Measurements from ENCODE around the gene IRF2. TPM values are rescaled to one million over a fixed set of nuclear protein-coding genes. Genes with fewer than 3 reads are reported as not detected.

The IRF2 gene
- total and polyA plus RNA-seq, 2 donors from 2014 or later: 16.8 to 42.8 TPM

GRCh38 chr4:184402239-184402638, 72.1 kb downstream of the IRF2 start:
- H3K27ac ChIP-seq (ENCODE audit: low read depth in 2 of 2, low read length in 2 of 2): no peak overlapping the region
- FAIRE-seq (no peak), DNase-seq (no peak)
- no peaks in the 10 kb centered on the region for H3K9me3 ChIP-seq (ENCODE audit: control insufficient read depth in 2 of 3, insufficient read depth in 1 of 3, low read length in 3 of 3)
- intact Hi-C loops (cut with DNase I): no loop called here
- H3K9ac ChIP-seq (ENCODE audit: low read length in 3 of 3): no peak overlapping the region
- no peak overlapping the region for H3K4me3 ChIP-seq (ENCODE audit: low read length in 3 of 3)
- peaks cover 2 to 23% (median 21%) of the 10 kb centered on the region in 3 donors for H3K36me3 ChIP-seq (ENCODE audit: control insufficient read depth in 2 of 3, insufficient read depth in 3 of 3, low read length in 3 of 3)
- no peaks in the 10 kb centered on the region for H3K27me3 ChIP-seq (ENCODE audit: control insufficient read depth, insufficient read depth, low read length)
- no peak for TF ChIP-seq CTCF (IDR thresholded peaks at IDR 0.05; ENCODE audit: borderline replicate concordance, extremely low read depth, insufficient read depth)
- H3K4me1 ChIP-seq (ENCODE audit: control insufficient read depth in 2 of 3, insufficient read depth in 2 of 3, low read depth in 1 of 3, low read length in 3 of 3): no peaks in the 10 kb centered on the region

- intact Hi-C loops (cut with DNase I): no loop called here
- Histone ChIP-seq H3K4me3 (ENCODE audit: low read length in 3 of 3) (no peak overlapping the region), H3K9me3 (ENCODE audit: control insufficient read depth in 2 of 3, insufficient read depth in 1 of 3, low read length in 3 of 3) (no peaks in the 10 kb centered on the region), H3K36me3 (ENCODE audit: control insufficient read depth in 2 of 3, insufficient read depth in 3 of 3, low read length in 3 of 3) (peaks cover 2 to 26% (median 22%) of the 10 kb centered on the region in 3 donors), H3K9ac (ENCODE audit: low read length in 3 of 3) (no peak overlapping the region), H3K27me3 (ENCODE audit: control insufficient read depth, insufficient read depth, low read length) (no peaks in the 10 kb centered on the region), H3K27ac (ENCODE audit: low read depth in 2 of 2, low read length in 2 of 2) (no peak overlapping the region), H3K4me1 (ENCODE audit: control insufficient read depth in 2 of 3, insufficient read depth in 2 of 3, low read depth in 1 of 3, low read length in 3 of 3) (no peaks in the 10 kb centered on the region)
- no peak for TF ChIP-seq CTCF (IDR thresholded peaks at IDR 0.05; ENCODE audit: borderline replicate concordance, extremely low read depth, insufficient read depth)
- no peak for DNase-seq
- no peak for FAIRE-seq
Measured at GRCh38 chr4:184401397-184402171, 72.8 kb downstream of the IRF2 start.

GRCh38 chr4:184400891-184401290, 73.5 kb downstream of the IRF2 start:
- intact Hi-C loops (cut with DNase I): no loop called here
- no peak for FAIRE-seq

More at GRCh38 chr4:184400891-184401290, 73.5 kb downstream of the IRF2 start:
- no peak for TF ChIP-seq CTCF (IDR thresholded peaks at IDR 0.05; ENCODE audit: borderline replicate concordance, extremely low read depth, insufficient read depth)
- no peaks in the 10 kb centered on the region for H3K4me1 ChIP-seq (ENCODE audit: control insufficient read depth in 2 of 3, insufficient read depth in 2 of 3, low read depth in 1 of 3, low read length in 3 of 3)
- H3K27me3 ChIP-seq (ENCODE audit: control insufficient read depth, insufficient read depth, low read length): no peaks in the 10 kb centered on the region
- H3K36me3 ChIP-seq (ENCODE audit: control insufficient read depth in 2 of 3, insufficient read depth in 3 of 3, low read length in 3 of 3): peaks cover 2 to 24% (median 22%) of the 10 kb centered on the region in 3 donors
- DNase-seq: no peak
- H3K9me3 ChIP-seq (ENCODE audit: control insufficient read depth in 2 of 3, insufficient read depth in 1 of 3, low read length in 3 of 3): no peaks in the 10 kb centered on the region
- no peak overlapping the region for H3K9ac ChIP-seq (ENCODE audit: low read length in 3 of 3)
- no peak overlapping the region for H3K4me3 ChIP-seq (ENCODE audit: low read length in 3 of 3)
- H3K27ac ChIP-seq (ENCODE audit: low read depth in 2 of 2, low read length in 2 of 2): no peak overlapping the region
